PFSK-1 (cell line): ENCODE measurements around the gene ZNF646.

Experiments used
- POLR2AphosphoS5 ChIP-seq: IDR thresholded peaks from 2 replicates; pipeline ENCODE4 v1.6.1; 2012; ENCODE audit warnings: low read depth, mild to moderate bottlenecking, control low read depth, low read length, moderate library complexity
- SIN3A ChIP-seq: IDR thresholded peaks from 2 replicates; pipeline ENCODE4 v1.6.1; 2012; ENCODE audit warnings: mild to moderate bottlenecking, low read length, moderate library complexity, borderline replicate concordance; ENCODE audit not compliant: insufficient read depth
- TAF1 ChIP-seq: IDR thresholded peaks from 2 replicates; pipeline ENCODE4 v1.6.1; 2012; ENCODE audit warnings: low read length, control low read depth, borderline replicate concordance; ENCODE audit not compliant: insufficient read depth
- TF ChIP-seq, protein P1 (sequence below), 2 experiments: IDR thresholded peaks; 2 replicates each; pipeline versions ENCODE4 v1.6.1 to v1.8.0; 2011 to 2012; ENCODE audit warnings: low read depth in 2 of 2, low read length in 2 of 2, control low read depth in 1 of 2, inconsistent platforms in 1 of 2, mild to moderate bottlenecking in 1 of 2, moderate library complexity in 1 of 2; ENCODE audit not compliant: insufficient read depth in 1 of 2

GRCh38 chr16:31106509-31107464 lies 32.6 kb downstream of the ZNF646 start:
- no peak for TF ChIP-seq POLR2AphosphoS5
- no peak for TF ChIP-seq SIN3A
- TF ChIP-seq, protein P1, sequence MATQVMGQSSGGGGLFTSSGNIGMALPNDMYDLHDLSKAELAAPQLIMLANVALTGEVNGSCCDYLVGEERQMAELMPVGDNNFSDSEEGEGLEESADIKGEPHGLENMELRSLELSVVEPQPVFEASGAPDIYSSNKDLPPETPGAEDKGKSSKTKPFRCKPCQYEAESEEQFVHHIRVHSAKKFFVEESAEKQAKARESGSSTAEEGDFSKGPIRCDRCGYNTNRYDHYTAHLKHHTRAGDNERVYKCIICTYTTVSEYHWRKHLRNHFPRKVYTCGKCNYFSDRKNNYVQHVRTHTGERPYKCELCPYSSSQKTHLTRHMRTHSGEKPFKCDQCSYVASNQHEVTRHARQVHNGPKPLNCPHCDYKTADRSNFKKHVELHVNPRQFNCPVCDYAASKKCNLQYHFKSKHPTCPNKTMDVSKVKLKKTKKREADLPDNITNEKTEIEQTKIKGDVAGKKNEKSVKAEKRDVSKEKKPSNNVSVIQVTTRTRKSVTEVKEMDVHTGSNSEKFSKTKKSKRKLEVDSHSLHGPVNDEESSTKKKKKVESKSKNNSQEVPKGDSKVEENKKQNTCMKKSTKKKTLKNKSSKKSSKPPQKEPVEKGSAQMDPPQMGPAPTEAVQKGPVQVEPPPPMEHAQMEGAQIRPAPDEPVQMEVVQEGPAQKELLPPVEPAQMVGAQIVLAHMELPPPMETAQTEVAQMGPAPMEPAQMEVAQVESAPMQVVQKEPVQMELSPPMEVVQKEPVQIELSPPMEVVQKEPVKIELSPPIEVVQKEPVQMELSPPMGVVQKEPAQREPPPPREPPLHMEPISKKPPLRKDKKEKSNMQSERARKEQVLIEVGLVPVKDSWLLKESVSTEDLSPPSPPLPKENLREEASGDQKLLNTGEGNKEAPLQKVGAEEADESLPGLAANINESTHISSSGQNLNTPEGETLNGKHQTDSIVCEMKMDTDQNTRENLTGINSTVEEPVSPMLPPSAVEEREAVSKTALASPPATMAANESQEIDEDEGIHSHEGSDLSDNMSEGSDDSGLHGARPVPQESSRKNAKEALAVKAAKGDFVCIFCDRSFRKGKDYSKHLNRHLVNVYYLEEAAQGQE (IDR thresholded peaks at IDR 0.05; ENCODE audit: insufficient read depth in 1 of 2, low read depth in 2 of 2, low read length in 2 of 2): no peak
- no peak for TF ChIP-seq TAF1
